IMR-90 (cell line): Measurements from ENCODE around the gene SLC13A1. TPM values are rescaled to one million over a fixed set of nuclear protein-coding genes. Genes with fewer than 3 reads are reported as not detected.

ENCODE experiments used
- ATAC-seq: fragments of 200-7000 bp; cut with Tn5 transposase; 2 replicates; pipeline ENCODE4 v1.9.1; 2020; ENCODE audit warnings: low read depth, mild to moderate bottlenecking, moderate library complexity
- BruUV-seq: library from RNA; stranded (reverse); fragments of 400-500 nt; replicated peaks from 2 replicates; lab custom pipeline; 2021; lab: Mats Ljungman, UMichigan
- CTCF ChIA-PET: fragments of 300-600 bp; formaldehyde crosslinking; extraction: SDS; loops from one replicate; lab custom pipeline; 2021; ENCODE audit warnings: antibody characterized with exemption; lab: Yijun Ruan, JAX
- POLR2A ChIA-PET: fragments of 300-600 bp; sonication (Branson Sonifier 250); formaldehyde crosslinking; loops from one replicate; lab custom pipeline; 2022; ENCODE audit warnings: antibody characterized with exemption; ENCODE audit not compliant: unreplicated experiment; lab: Charles Lee
- DNase-seq: peaks from one replicate; pipeline ENCODE4 v3.0.0; 2013
- H2AFZ ChIP-seq: replicated peaks from 2 replicates; pipeline ENCODE3; 2013; ENCODE audit warnings: low read length, mild to moderate bottlenecking; ENCODE audit not compliant: poor library complexity
- H2AK5ac ChIP-seq: 2 replicates; pipeline ENCODE4 v1.6.1; 2013; ENCODE audit warnings: low read depth, low read length, inconsistent platforms
- H2AK9ac ChIP-seq: replicated peaks from 2 replicates; pipeline ENCODE3; 2013; ENCODE audit warnings: mild to moderate bottlenecking, low read depth, low read length, moderate library complexity; ENCODE audit not compliant: poor library complexity
- H2BK120ac ChIP-seq: 2 replicates; pipeline ENCODE4 v1.6.1; 2013; ENCODE audit warnings: low read depth, low read length, inconsistent platforms
- H2BK15ac ChIP-seq: 3 replicates; pipeline ENCODE4 v1.6.1; 2013; ENCODE audit warnings: low read depth, low read length, inconsistent platforms
- H2BK20ac ChIP-seq: 2 replicates; pipeline ENCODE4 v1.6.1; 2013; ENCODE audit warnings: low read depth, mild to moderate bottlenecking, inconsistent platforms, low read length, moderate library complexity
- H2BK5ac ChIP-seq: 2 replicates; pipeline ENCODE4 v1.6.1; 2013; ENCODE audit warnings: mild to moderate bottlenecking, low read depth, low read length, inconsistent platforms; ENCODE audit not compliant: poor library complexity, severe bottlenecking
- H3K14ac ChIP-seq: replicated peaks from 2 replicates; pipeline ENCODE4 v1.6.1; 2013; ENCODE audit warnings: low read depth, low read length, inconsistent platforms
- H3K18ac ChIP-seq: 2 replicates; pipeline ENCODE4 v1.6.1; 2013; ENCODE audit warnings: low read depth, low read length, control low read depth
- H3K23ac ChIP-seq: 2 replicates; pipeline ENCODE4 v1.6.1; 2013; ENCODE audit warnings: low read depth, low read length, inconsistent platforms
- H3K27ac ChIP-seq: 2 replicates; pipeline ENCODE4 v1.5.1; 2013; ENCODE audit warnings: mild to moderate bottlenecking, control low read depth, low read length; ENCODE audit not compliant: insufficient read depth
- H3K27me3 ChIP-seq: 2 replicates; pipeline ENCODE4 v1.6.1; 2013; ENCODE audit warnings: low read length; ENCODE audit not compliant: control insufficient read depth, insufficient read depth
- H3K36me3 ChIP-seq: 2 replicates; pipeline ENCODE4 v1.6.1; 2013; ENCODE audit warnings: low read length, mixed read lengths; ENCODE audit not compliant: control insufficient read depth, insufficient read depth
- H3K4ac ChIP-seq: 2 replicates; pipeline ENCODE4 v1.6.1; 2013; ENCODE audit warnings: low read depth, low read length, inconsistent platforms
- H3K4me1 ChIP-seq: 2 replicates; pipeline ENCODE4 v1.6.1; 2013; ENCODE audit warnings: low read length, mixed read lengths; ENCODE audit not compliant: control insufficient read depth, insufficient read depth
- H3K4me2 ChIP-seq: 2 replicates; pipeline ENCODE4 v1.6.1; 2013; ENCODE audit warnings: low read depth, mild to moderate bottlenecking, control low read depth, low read length, moderate library complexity
- H3K4me3 ChIP-seq: 2 replicates; pipeline ENCODE4 v1.5.1; 2013; ENCODE audit warnings: low read depth, mild to moderate bottlenecking, control low read depth, low read length, moderate library complexity; ENCODE audit not compliant: insufficient read depth
- H3K56ac ChIP-seq: 2 replicates; pipeline ENCODE4 v1.6.1; 2013; ENCODE audit warnings: low read length, inconsistent platforms; ENCODE audit not compliant: insufficient read depth; ENCODE audit errors: extremely low read depth
- H3K79me1 ChIP-seq, 2 experiments: 2 replicates each; pipeline ENCODE4 v1.6.1; 2013; ENCODE audit warnings: low read length in 2 of 2, inconsistent platforms in 1 of 2, low read depth in 1 of 2
- H3K9ac ChIP-seq: 2 replicates; pipeline ENCODE4 v1.6.1; 2013; ENCODE audit warnings: low read depth, low read length, control low read depth
- H3K9me1 ChIP-seq: 2 replicates; pipeline ENCODE4 v1.6.1; 2013; ENCODE audit warnings: low read length, inconsistent platforms; ENCODE audit not compliant: insufficient read depth
- H3K9me3 ChIP-seq: 2 replicates; pipeline ENCODE4 v1.6.1; 2013; ENCODE audit warnings: low read length; ENCODE audit not compliant: control insufficient read depth, insufficient read depth
- H4K20me1 ChIP-seq: 2 replicates; pipeline ENCODE4 v1.6.1; 2013; ENCODE audit warnings: low read length, inconsistent platforms; ENCODE audit not compliant: insufficient read depth
- H4K5ac ChIP-seq: 2 replicates; pipeline ENCODE4 v1.6.1; 2013; ENCODE audit warnings: mild to moderate bottlenecking, low read depth, low read length, control low read depth
- H4K8ac ChIP-seq, 2 experiments: 2 replicates each; pipeline ENCODE4 v1.6.1; 2013; ENCODE audit warnings: low read depth in 2 of 2, low read length in 2 of 2, control low read depth in 1 of 2, inconsistent platforms in 1 of 2
- H4K91ac ChIP-seq: 2 replicates; pipeline ENCODE4 v1.6.1; 2013; ENCODE audit warnings: low read depth, low read length, inconsistent platforms; ENCODE audit not compliant: insufficient read depth
- CEBPB ChIP-seq: IDR thresholded peaks from 2 replicates; pipeline ENCODE4 v1.6.1; 2012; ENCODE audit warnings: low read depth, low read length, improper control_type of control experiment
- CTCF ChIP-seq: conservative IDR thresholded peaks from 2 replicates; pipeline ENCODE4 v1.5.1; 2012; ENCODE audit warnings: mild to moderate bottlenecking, low read depth, low read length, improper control_type of control experiment
- ELK1 ChIP-seq: fragments of 150-350 bp; IDR thresholded peaks from 2 replicates; pipeline ENCODE4 v1.6.1; 2016; ENCODE audit warnings: low read depth, mild to moderate bottlenecking, low read length, moderate library complexity, borderline replicate concordance
- FOS ChIP-seq: fragments of 150-350 bp; IDR thresholded peaks from 2 replicates; pipeline ENCODE4 v1.6.1; 2016; ENCODE audit warnings: low read depth, low read length
- NFE2L2 ChIP-seq: fragments of 150-350 bp; IDR thresholded peaks from 2 replicates; pipeline ENCODE4 v1.6.1; 2016; ENCODE audit warnings: low read depth, mild to moderate bottlenecking, low read length
- POLR2A ChIP-seq: IDR thresholded peaks from 2 replicates; pipeline ENCODE4 v1.6.1; 2012; ENCODE audit warnings: mild to moderate bottlenecking, low read depth, low read length
- RCOR1 ChIP-seq: IDR thresholded peaks from 2 replicates; pipeline ENCODE4 v1.6.1; 2012; ENCODE audit warnings: mild to moderate bottlenecking, low read length, improper control_type of control experiment; ENCODE audit not compliant: insufficient replicate concordance
- RFX5 ChIP-seq: IDR thresholded peaks from 2 replicates; pipeline ENCODE4 v1.8.0; 2012; ENCODE audit warnings: low read depth, mild to moderate bottlenecking, low read length, moderate library complexity
- SMC3 ChIP-seq: fragments of 150-350 bp; IDR thresholded peaks from 2 replicates; pipeline ENCODE4 v1.6.1; 2016; ENCODE audit warnings: low read depth, mild to moderate bottlenecking, antibody characterized with exemption, low read length, moderate library complexity
- USF2 ChIP-seq: fragments of 150-350 bp; IDR thresholded peaks from 2 replicates; pipeline ENCODE4 v1.6.1; 2017; ENCODE audit warnings: mild to moderate bottlenecking, antibody characterized with exemption, low read length, low read depth
- WGBS, 2 experiments: methylation state at CpG; one replicate each; pipeline versions ENCODE4 v1.1.5 to v1.1.7; 2013; ENCODE audit warnings: missing lambda C conversion rate in 2 of 2; ENCODE audit not compliant: insufficient read length in 1 of 2; ENCODE audit errors: extremely low coverage in 2 of 2; 5-methylcytosine and 5-hydroxymethylcytosine counted together
- dilution Hi-C: fragments of 300-500 bp; cut with HindIII; formaldehyde crosslinking; loops from one replicate; pipeline ENCODE4 v1.14.3; 2018; ENCODE audit warnings: low sequenced_read_pairs; ENCODE audit not compliant: unreplicated experiment
- in situ Hi-C: fragments of 300-500 bp; cut with MboI; formaldehyde crosslinking; loops from 3 replicates; pipeline ENCODE4 v1.14.3; 2019; ENCODE audit warnings: low sequenced_read_pairs, inconsistent platforms, mixed read lengths
- intact Hi-C: fragments of 100-400 bp; cut with micrococcal nuclease; formaldehyde crosslinking; loops from 2 replicates; pipeline ENCODE4 v1.10.0; 2022
- polyA plus RNA-seq, 3 experiments: library from polyadenylated mRNA; depleted of rRNA; stranded (reverse); fragments of >200 nt; gene quantifications; 2 replicates each; pipeline ENCODE4 v1.2.3, GENCODE V29; 2012; ENCODE audit warnings: low replicate concordance in 1 of 3
- total RNA-seq: library from RNA; depleted of rRNA; stranded (reverse); fragments of >200 nt; gene quantifications from 2 replicates; pipeline ENCODE4 v1.2.3, GENCODE V29; 2012

SLC13A1 gene
- total and polyA plus RNA-seq, 2 of the 4 experiments (the other 2 are of a cell fraction) = not detected

- H2AFZ ChIP-seq = no peak overlapping the region
- no peak overlapping the region for H2AK9ac ChIP-seq
- dilution Hi-C loops (no loop called here), in situ Hi-C loops (no loop called here), intact Hi-C loops (no loop called here)
- no peak overlapping the region for H3K14ac ChIP-seq
- POLR2A ChIA-PET = no interaction called here
- no peak overlapping the region for H2AK5ac ChIP-seq
- H3K9ac ChIP-seq = no peak overlapping the region
- no peaks in the 10 kb centered on the region for H3K36me3 ChIP-seq
- H3K23ac ChIP-seq = no peak overlapping the region
- no peak overlapping the region for H3K4ac ChIP-seq
- H3K56ac ChIP-seq = no peak overlapping the region
- no peaks in the 10 kb centered on the region for H3K4me1 ChIP-seq
- WGBS, 2 experiments = 24% methylated on average over 3 of the region's 5 CpGs; no CpG with 5 or more reads in 1 of the 2 experiments
- TF ChIP-seq ELK1 (no peak), USF2 (no peak), RFX5 (no peak), POLR2A (no peak), SMC3 (no peak), CEBPB (no peak), FOS (no peak), NFE2L2 (no peak), CTCF (no peak), RCOR1 (no peak)
- H3K4me2 ChIP-seq = no peak overlapping the region
- CTCF ChIA-PET = no interaction called here
- H2BK5ac ChIP-seq = no peak overlapping the region
- no peaks in the 10 kb centered on the region for H3K9me1 ChIP-seq
- ATAC-seq (no peak), DNase-seq (no peak)
- H3K9me3 ChIP-seq = peaks cover 3% of the 10 kb centered on the region
- H3K27ac ChIP-seq = no peak overlapping the region
- H4K91ac ChIP-seq = no peak overlapping the region
- no peaks in the 10 kb centered on the region for H4K20me1 ChIP-seq
- no peak overlapping the region for H2BK15ac ChIP-seq
- H3K79me1 ChIP-seq = no peaks in the 10 kb centered on the region
- H3K4me3 ChIP-seq = no peak overlapping the region
- no peak overlapping the region for H3K18ac ChIP-seq
- no TSS peak for BruUV-seq
- no peak overlapping the region for H4K5ac ChIP-seq
- H2BK20ac ChIP-seq = no peak overlapping the region
- H3K27me3 ChIP-seq = no peaks in the 10 kb centered on the region
- H4K8ac ChIP-seq = no peak overlapping the region
- H2BK120ac ChIP-seq = no peak overlapping the region
Observed at GRCh38 chr7:123242467-123243092, 42.8 kb upstream of the SLC13A1 start.
